ENCODE measurements around the gene FAM177B.

DNA sequence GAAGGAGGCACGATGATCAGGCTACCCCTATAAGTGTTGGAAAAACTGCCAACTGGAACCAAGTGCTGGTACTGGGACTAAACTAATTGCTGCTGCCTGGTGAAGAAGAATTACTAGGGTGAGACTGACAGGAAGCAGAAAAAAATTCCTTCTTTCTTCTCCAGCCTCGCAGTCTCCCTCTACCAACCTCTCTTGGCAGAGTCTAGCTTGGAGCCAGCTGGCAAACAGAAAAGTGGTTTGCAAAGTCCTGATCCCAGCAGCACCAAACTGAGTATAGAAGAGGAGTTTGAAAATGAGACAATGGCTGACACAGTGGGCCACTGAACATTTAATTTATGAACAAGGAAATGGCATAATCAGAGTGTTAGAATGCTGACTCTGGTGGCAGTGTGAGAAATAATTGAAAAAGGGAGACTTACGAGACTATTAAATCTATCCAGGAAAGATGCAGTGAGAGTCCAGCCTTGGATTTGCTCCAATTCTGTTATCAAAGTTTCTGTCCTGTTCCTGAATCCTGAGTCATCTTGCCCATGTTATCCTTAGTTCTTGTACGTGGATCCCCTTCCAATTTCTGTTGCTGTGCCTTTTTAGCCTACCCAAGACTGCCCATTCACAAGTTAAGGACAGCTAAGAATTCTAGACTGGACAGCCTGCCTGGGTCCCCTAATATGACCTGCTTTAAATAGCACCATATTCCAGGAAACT lies 54.2 kb downstream of the FAM177B start:
- TF ChIP-seq, protein P1, sequence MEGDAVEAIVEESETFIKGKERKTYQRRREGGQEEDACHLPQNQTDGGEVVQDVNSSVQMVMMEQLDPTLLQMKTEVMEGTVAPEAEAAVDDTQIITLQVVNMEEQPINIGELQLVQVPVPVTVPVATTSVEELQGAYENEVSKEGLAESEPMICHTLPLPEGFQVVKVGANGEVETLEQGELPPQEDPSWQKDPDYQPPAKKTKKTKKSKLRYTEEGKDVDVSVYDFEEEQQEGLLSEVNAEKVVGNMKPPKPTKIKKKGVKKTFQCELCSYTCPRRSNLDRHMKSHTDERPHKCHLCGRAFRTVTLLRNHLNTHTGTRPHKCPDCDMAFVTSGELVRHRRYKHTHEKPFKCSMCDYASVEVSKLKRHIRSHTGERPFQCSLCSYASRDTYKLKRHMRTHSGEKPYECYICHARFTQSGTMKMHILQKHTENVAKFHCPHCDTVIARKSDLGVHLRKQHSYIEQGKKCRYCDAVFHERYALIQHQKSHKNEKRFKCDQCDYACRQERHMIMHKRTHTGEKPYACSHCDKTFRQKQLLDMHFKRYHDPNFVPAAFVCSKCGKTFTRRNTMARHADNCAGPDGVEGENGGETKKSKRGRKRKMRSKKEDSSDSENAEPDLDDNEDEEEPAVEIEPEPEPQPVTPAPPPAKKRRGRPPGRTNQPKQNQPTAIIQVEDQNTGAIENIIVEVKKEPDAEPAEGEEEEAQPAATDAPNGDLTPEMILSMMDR (IDR thresholded peaks at IDR 0.05; ENCODE audit: borderline replicate concordance, extremely low read depth, low read length, poor library complexity, severe bottlenecking): no peak
- no peak for TF ChIP-seq EZH2 (IDR thresholded peaks at IDR 0.05; ENCODE audit: borderline replicate concordance, low read depth, low read length, severe bottlenecking)
